Endothelial cell of umbilical vein (primary cell): ENCODE measurements around the gene TMEM269. TPM values are rescaled to one million over a fixed set of nuclear protein-coding genes. Genes with fewer than 3 reads are reported as not detected.

Experiments
- BruUV-seq: library from RNA; stranded (reverse); fragments of 400-500 nt; replicated peaks from 2 replicates; lab custom pipeline; 2021; lab: Mats Ljungman, UMichigan
- CTCF ChIA-PET: fragments of 300-600, 350-600 bp; sonication (Branson Sonifier 250); formaldehyde crosslinking; loops from one replicate; lab custom pipeline; 2021; ENCODE audit warnings: antibody characterized with exemption, inconsistent platforms; lab: Charles Lee
- POLR2A ChIA-PET: fragments of 300-600, 350-600 bp; sonication (Branson Sonifier 250); formaldehyde crosslinking; loops from one replicate; lab custom pipeline; 2021; ENCODE audit warnings: antibody characterized with exemption, inconsistent platforms; lab: Charles Lee
- DNase-seq: peaks from one replicate; pipeline ENCODE4 v3.0.0-alpha.2; 2011; ENCODE audit warnings: low read depth, low spot score
- FAIRE-seq: peaks from 2 replicates; lab custom pipeline; 2011; peaks lifted over from hg19 to GRCh38; lab: Jason Lieb, UNC
- H2AFZ ChIP-seq: 2 replicates; pipeline ENCODE4 v1.6.0; 2012; ENCODE audit warnings: low read depth, low read length, control low read depth, inconsistent platforms
- H3K27ac ChIP-seq: 2 replicates; pipeline ENCODE4 v1.5.1; 2011; ENCODE audit warnings: low read depth, mild to moderate bottlenecking, control low read depth, low read length, moderate library complexity; ENCODE audit not compliant: insufficient read depth
- H3K27me3 ChIP-seq, 2 experiments: 2 replicates each; pipeline versions ENCODE4 v1.6.0 to v1.6.1; 2011; ENCODE audit warnings: low read length in 2 of 2, mixed read lengths in 1 of 2; ENCODE audit not compliant: control insufficient read depth in 2 of 2, insufficient read depth in 2 of 2
- H3K36me3 ChIP-seq, 2 experiments: 2 replicates in 1 of 2; 3 replicates in 1 of 2; pipeline ENCODE4 v1.5.1; 2011; ENCODE audit warnings: low read length in 2 of 2, mild to moderate bottlenecking in 1 of 2, moderate library complexity in 1 of 2; ENCODE audit not compliant: control insufficient read depth in 2 of 2, insufficient read depth in 2 of 2; ENCODE audit errors: extremely low read depth in 1 of 2
- H3K4me1 ChIP-seq: 3 replicates; pipeline ENCODE4 v1.5.1; 2011; ENCODE audit warnings: mild to moderate bottlenecking, low read length; ENCODE audit not compliant: control insufficient read depth, insufficient read depth; ENCODE audit errors: extremely low read depth
- H3K4me2 ChIP-seq: 2 replicates; pipeline ENCODE4 v1.6.1; 2011; ENCODE audit warnings: low read length, control low read depth, mixed read lengths; ENCODE audit not compliant: insufficient read depth
- H3K4me3 ChIP-seq, 3 experiments: fragments of 200-600 bp in 1 of 3; sonication (generic), shearing (Covaris generic) in 1 of 3; replicated peaks in 1 of 3; 2 replicates each; pipeline ENCODE4 v1.5.1; 2011 to 2016; ENCODE audit warnings: control low read depth in 3 of 3, low read length in 3 of 3, mild to moderate bottlenecking in 2 of 3, inconsistent platforms in 1 of 3, low read depth in 1 of 3, moderate library complexity in 1 of 3; ENCODE audit not compliant: insufficient read depth in 1 of 3
- H3K79me2 ChIP-seq: 2 replicates; pipeline ENCODE4 v1.6.0; 2012; ENCODE audit warnings: low read length, inconsistent platforms; ENCODE audit not compliant: control insufficient read depth, insufficient read depth
- H3K9ac ChIP-seq: replicated peaks from 2 replicates; pipeline ENCODE3; 2011; ENCODE audit warnings: low read length, control low read depth; ENCODE audit not compliant: insufficient read depth; ENCODE audit errors: extremely low read depth
- H3K9me1 ChIP-seq: replicated peaks from 3 replicates; pipeline ENCODE4 v1.6.0; 2011; ENCODE audit warnings: mild to moderate bottlenecking, low read length; ENCODE audit not compliant: control insufficient read depth, insufficient read depth; ENCODE audit errors: extremely low read depth
- H3K9me3 ChIP-seq: replicated peaks from 2 replicates; pipeline ENCODE4 v1.5.1; 2012; ENCODE audit warnings: low read length, inconsistent platforms; ENCODE audit not compliant: control insufficient read depth, insufficient read depth
- H4K20me1 ChIP-seq: replicated peaks from 2 replicates; pipeline ENCODE3; 2011; ENCODE audit warnings: mild to moderate bottlenecking, low read length; ENCODE audit not compliant: control insufficient read depth, insufficient read depth; ENCODE audit errors: extremely low read depth
- EZH2 ChIP-seq: IDR thresholded peaks from 2 replicates; pipeline ENCODE4 v1.6.1; 2012; ENCODE audit warnings: borderline replicate concordance, low read depth, mild to moderate bottlenecking, moderate library complexity, low read length, inconsistent platforms; ENCODE audit not compliant: severe bottlenecking
- FOS ChIP-seq: IDR thresholded peaks from 2 replicates; pipeline ENCODE4 v1.6.1; 2011; ENCODE audit warnings: mild to moderate bottlenecking, low read length, moderate library complexity, borderline replicate concordance; ENCODE audit not compliant: insufficient read depth
- GATA2 ChIP-seq: IDR thresholded peaks from 2 replicates; pipeline ENCODE4 v1.7.0; 2011; ENCODE audit warnings: low read depth, mild to moderate bottlenecking, moderate library complexity, mixed read lengths, low read length; ENCODE audit not compliant: insufficient read length, insufficient read depth
- JUN ChIP-seq: IDR thresholded peaks from 2 replicates; pipeline ENCODE4 v1.6.1; 2011; ENCODE audit warnings: borderline replicate concordance, low read depth; ENCODE audit not compliant: insufficient read length, insufficient read depth
- MYC ChIP-seq: IDR thresholded peaks from one replicate; pipeline ENCODE4 v1.6.1; 2011; ENCODE audit warnings: mild to moderate bottlenecking, low read depth, low read length
- POLR2A ChIP-seq: IDR thresholded peaks from 2 replicates; pipeline ENCODE4 v1.6.1; 2012; ENCODE audit warnings: low read depth, mild to moderate bottlenecking, control low read depth, low read length
- POLR2AphosphoS5 ChIP-seq: IDR thresholded peaks from 2 replicates; pipeline ENCODE4 v1.6.1; 2012; ENCODE audit warnings: low read depth, mild to moderate bottlenecking, control low read depth, low read length, moderate library complexity; ENCODE audit not compliant: insufficient read depth
- dilution Hi-C: fragments of 300-500 bp; cut with MboI; formaldehyde crosslinking; loops from one replicate; pipeline ENCODE4 v1.15.0; 2019; ENCODE audit warnings: low sequenced_read_pairs; ENCODE audit not compliant: extremely low pct_ligation_motif_present
- intact Hi-C: fragments of 100-400 bp; cut with micrococcal nuclease; formaldehyde crosslinking; loops from one replicate; pipeline ENCODE4 v1.10.0; 2022
- polyA plus RNA-seq, 4 experiments: library from polyadenylated mRNA; depleted of rRNA in 3 of 4; stranded (reverse) in 3 of 4; unstranded in 1 of 4; fragments of >200 nt; gene quantifications; 2 replicates each; pipeline versions ENCODE4 v1.2.1 to v1.2.3, GENCODE V29; 2011 to 2012; ENCODE audit warnings: missing spikeins in 1 of 4
- total RNA-seq: library from RNA; stranded (reverse); gene quantifications from 2 replicates; pipeline ENCODE4 v1.2.3, GENCODE V29; 2021
- TF ChIP-seq, protein P1 (sequence below), 2 donors: IDR thresholded peaks; 1 replicate in 1 of 2; 2 replicates in 1 of 2; pipeline ENCODE4 v1.5.1; 2011; ENCODE audit warnings: low read length in 2 of 2, mild to moderate bottlenecking in 2 of 2, moderate library complexity in 2 of 2, control low read depth in 1 of 2, inconsistent platforms in 1 of 2, low read depth in 1 of 2; ENCODE audit not compliant: insufficient read depth in 1 of 2; ENCODE audit errors: extremely low read depth in 1 of 2
- TF ChIP-seq, protein P2 (sequence below): IDR thresholded peaks from 2 replicates; pipeline ENCODE4 v1.6.1; 2011; ENCODE audit not compliant: insufficient read depth, insufficient read length

TMEM269 gene
- total and polyA plus RNA-seq, 2 donors (not counting 3 experiments of a cell fraction or from before 2014, with no cell fraction given), result 0.03 TPM; not detected in 1

GRCh38 chr1:42838482-42839190 lies 53.8 kb downstream of the TMEM269 start:
- TF ChIP-seq JUN, result no peak
- TF ChIP-seq POLR2A, result no peak
- TF ChIP-seq, protein P1, sequence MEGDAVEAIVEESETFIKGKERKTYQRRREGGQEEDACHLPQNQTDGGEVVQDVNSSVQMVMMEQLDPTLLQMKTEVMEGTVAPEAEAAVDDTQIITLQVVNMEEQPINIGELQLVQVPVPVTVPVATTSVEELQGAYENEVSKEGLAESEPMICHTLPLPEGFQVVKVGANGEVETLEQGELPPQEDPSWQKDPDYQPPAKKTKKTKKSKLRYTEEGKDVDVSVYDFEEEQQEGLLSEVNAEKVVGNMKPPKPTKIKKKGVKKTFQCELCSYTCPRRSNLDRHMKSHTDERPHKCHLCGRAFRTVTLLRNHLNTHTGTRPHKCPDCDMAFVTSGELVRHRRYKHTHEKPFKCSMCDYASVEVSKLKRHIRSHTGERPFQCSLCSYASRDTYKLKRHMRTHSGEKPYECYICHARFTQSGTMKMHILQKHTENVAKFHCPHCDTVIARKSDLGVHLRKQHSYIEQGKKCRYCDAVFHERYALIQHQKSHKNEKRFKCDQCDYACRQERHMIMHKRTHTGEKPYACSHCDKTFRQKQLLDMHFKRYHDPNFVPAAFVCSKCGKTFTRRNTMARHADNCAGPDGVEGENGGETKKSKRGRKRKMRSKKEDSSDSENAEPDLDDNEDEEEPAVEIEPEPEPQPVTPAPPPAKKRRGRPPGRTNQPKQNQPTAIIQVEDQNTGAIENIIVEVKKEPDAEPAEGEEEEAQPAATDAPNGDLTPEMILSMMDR (IDR thresholded peaks at IDR 0.05; ENCODE audit: extremely low read depth in 1 of 2, insufficient read depth in 1 of 2, low read depth in 1 of 2, low read length in 2 of 2), result no peak
- no peak for TF ChIP-seq MYC
- TF ChIP-seq FOS, result no peak
- TF ChIP-seq POLR2AphosphoS5, result no peak
- TF ChIP-seq GATA2, result no peak
- TF ChIP-seq EZH2, result no peak
- TF ChIP-seq, protein P2, sequence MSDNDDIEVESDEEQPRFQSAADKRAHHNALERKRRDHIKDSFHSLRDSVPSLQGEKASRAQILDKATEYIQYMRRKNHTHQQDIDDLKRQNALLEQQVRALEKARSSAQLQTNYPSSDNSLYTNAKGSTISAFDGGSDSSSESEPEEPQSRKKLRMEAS, result no peak
- POLR2A ChIA-PET, result no interaction called here
- CTCF ChIA-PET, result interaction anchor here (0.9 to 1.3 kb wide), 3 partner anchors 8 to 235 kb away, joined by 3 to 4 read pairs (median 3); partner anchors contain the start of gene ZNF691

More at GRCh38 chr1:42838482-42839190, 53.8 kb downstream of the TMEM269 start:
- no peaks in the 10 kb centered on the region for H4K20me1 ChIP-seq
- H3K4me1 ChIP-seq, result no peaks in the 10 kb centered on the region
- no peaks in the 10 kb centered on the region for H3K9me3 ChIP-seq
- DNase-seq (no peak), FAIRE-seq (no peak)
- no peaks in the 10 kb centered on the region for H3K79me2 ChIP-seq
- H3K9ac ChIP-seq, result no peak overlapping the region
- no peaks in the 10 kb centered on the region for H3K27me3 ChIP-seq
- no peaks in the 10 kb centered on the region for H3K9me1 ChIP-seq
- dilution Hi-C loops, result no loop called here
- no peak overlapping the region for H3K4me3 ChIP-seq
- H2AFZ ChIP-seq, result no peak overlapping the region
- H3K36me3 ChIP-seq, result no peaks in the 10 kb centered on the region
- H3K4me2 ChIP-seq, result no peak overlapping the region
- H3K27ac ChIP-seq, result no peak overlapping the region
- no TSS peak for BruUV-seq
- intact Hi-C loops, result no loop called here
